ENCODE results near the gene PKD2L1. TPM values are rescaled to one million over a fixed set of nuclear protein-coding genes. Genes with fewer than 3 reads are reported as not detected.

The PKD2L1 gene
- total and polyA plus RNA-seq, 2 of the 8 experiments (the other 6 are each of a cell fraction or from before 2014, with no cell fraction given) = 0.20 to 0.33 TPM

- Histone ChIP-seq H3K79me2 (ENCODE audit: control insufficient read depth in 1 of 2, insufficient read depth in 2 of 2, low read length in 2 of 2) (no peaks in the 10 kb centered on the region), H3K4ac (replicated peaks; ENCODE audit: insufficient read length, low read depth, low read length) (no peak overlapping the region), H4K91ac (replicated peaks; ENCODE audit: insufficient read length, low read length) (no peak overlapping the region), H3K4me2 (ENCODE audit: insufficient read depth in 1 of 2, low read depth in 2 of 2, low read length in 2 of 2) (no peak overlapping the region), H2AK5ac (ENCODE audit: low read depth, low read length) (no peak overlapping the region), H3K27me3 (replicated peaks in 1 of 4; ENCODE audit: control insufficient read depth in 3 of 4, extremely low read depth in 1 of 4, insufficient read depth in 3 of 4, low read length in 3 of 4) (no peaks in the 10 kb centered on the region), H3K9me3 (ENCODE audit: insufficient read depth in 2 of 2, low read depth in 1 of 2, low read length in 1 of 2) (no peaks in the 10 kb centered on the region), H4K20me1 (replicated peaks in 1 of 2; ENCODE audit: control insufficient read depth in 1 of 2, insufficient read depth in 2 of 2, low read length in 2 of 2) (no peaks in the 10 kb centered on the region), H3K23me2 (ENCODE audit: low read depth, low read length) (no peaks in the 10 kb centered on the region), H2AFZ (ENCODE audit: low read length) (no peak overlapping the region), H2BK120ac (replicated peaks; ENCODE audit: low read depth, low read length) (no peak overlapping the region), H3K9ac (replicated peaks in 1 of 4; ENCODE audit: extremely low read depth in 1 of 4, low read depth in 3 of 4, low read length in 3 of 4) (no peak overlapping the region), H2BK5ac (ENCODE audit: low read depth, low read length) (no peak overlapping the region), H3K36me3 (ENCODE audit: control insufficient read depth in 2 of 4, insufficient read depth in 4 of 4, low read length in 3 of 4) (no peaks in the 10 kb centered on the region), H3K27ac (ENCODE audit: low read depth, low read length) (no peak overlapping the region), H3K18ac (ENCODE audit: extremely low read depth, low read length) (no peak overlapping the region), H3K4me3 (ENCODE audit: extremely low read depth in 1 of 4, insufficient read depth in 2 of 4, low read depth in 3 of 4, low read length in 4 of 4) (no peak overlapping the region), H3K4me1 (replicated peaks in 1 of 4; ENCODE audit: control insufficient read depth in 3 of 4, insufficient read depth in 4 of 4, low read length in 3 of 4) (no peaks in the 10 kb centered on the region), H4K8ac (ENCODE audit: extremely low read depth, insufficient read depth, low read length) (no peak overlapping the region), H3K23ac (ENCODE audit: insufficient read length) (no peak overlapping the region), H2BK20ac (ENCODE audit: low read length) (no peak overlapping the region), H3K79me1 (ENCODE audit: low read depth, low read length) (no peaks in the 10 kb centered on the region), H2BK15ac (ENCODE audit: low read length) (no peak overlapping the region), H3K56ac (replicated peaks; ENCODE audit: insufficient read length, low read depth, low read length) (no peak overlapping the region), H3K14ac (ENCODE audit: insufficient read length) (no peak overlapping the region), H4K5ac (ENCODE audit: insufficient read length, low read depth, low read length) (no peak overlapping the region), H2BK12ac (ENCODE audit: low read depth, low read length) (no peak overlapping the region)
- TF ChIP-seq CREB1 (IDR thresholded peaks at IDR 0.05) = no peak
- TF ChIP-seq TAF1 (IDR thresholded peaks at IDR 0.05; ENCODE audit: low read depth, low read length) = no peak
- no peak for TF ChIP-seq RXRA (IDR thresholded peaks at IDR 0.05; ENCODE audit: insufficient read depth, low read depth, low read length)
- no peak for TF ChIP-seq ATF2 (IDR thresholded peaks at IDR 0.05; ENCODE audit: low read length)
- TF ChIP-seq SUZ12 (IDR thresholded peaks at IDR 0.05; ENCODE audit: low read length) = no peak
- no peak for TF ChIP-seq HDAC2 (IDR thresholded peaks at IDR 0.05; ENCODE audit: borderline replicate concordance in 1 of 2, low read depth in 2 of 2, low read length in 2 of 2)
- no peak for TF ChIP-seq TCF12 (IDR thresholded peaks at IDR 0.05; ENCODE audit: low read depth, low read length)
- TF ChIP-seq CBX5 (IDR thresholded peaks at IDR 0.05; ENCODE audit: low read depth, low read length) = no peak
- 88% methylated on average over 4 of the region's 4 CpGs; no CpG with 5 or more reads in 1 of the 2 experiments for WGBS, 2 experiments (ENCODE audit: extremely low coverage in 1 of 2, insufficient coverage in 1 of 2, insufficient read length in 1 of 2, insufficient replicate concordance in 2 of 2, low coverage in 1 of 2, low lambda C conversion rate in 2 of 2, missing lambda C conversion rate in 1 of 2)
- ChIA-PET POLR2A (ENCODE audit: partially characterized antibody) (interaction anchor here (0.6 kb wide), 1 partner anchor 28 kb away, joined by 3 read pairs; no protein-coding TSS in a partner anchor), CTCF (ENCODE audit: partially characterized antibody) (interaction anchor here (0.6 to 2.9 kb wide), 2 partner anchors 14 to 29 kb away, joined by 3 to 12 read pairs; no protein-coding TSS in a partner anchor)
- FAIRE-seq (no peak), DNase-seq (ENCODE audit: low read depth in 1 of 2, low spot score in 2 of 2) (no peak)
These were observed 11.8 kb downstream of the PKD2L1 start for GRCh38 chr10:100318207-100318606.

Measured in H1 (cell line).